Stimulated activated CD8-positive, alpha-beta memory T cell treated with anti-CD3 and anti-CD28 coated beads, Interleukin-15, amount 100 ng/mL, for 4 hours (primary cell): ENCODE results near the gene AVL9.
"Not testable (repeated sequence)": the region's sequence is repeated elsewhere in the genome, so short reads cannot be mapped to it uniquely, and the experiment has no call there.

Source experiments
- DNase-seq, 2 donors: peaks; one replicate each; pipeline ENCODE4 v3.0.0-alpha.2; 2020; ENCODE audit warnings: low read depth in 2 of 2

AVL9 gene

DNA sequence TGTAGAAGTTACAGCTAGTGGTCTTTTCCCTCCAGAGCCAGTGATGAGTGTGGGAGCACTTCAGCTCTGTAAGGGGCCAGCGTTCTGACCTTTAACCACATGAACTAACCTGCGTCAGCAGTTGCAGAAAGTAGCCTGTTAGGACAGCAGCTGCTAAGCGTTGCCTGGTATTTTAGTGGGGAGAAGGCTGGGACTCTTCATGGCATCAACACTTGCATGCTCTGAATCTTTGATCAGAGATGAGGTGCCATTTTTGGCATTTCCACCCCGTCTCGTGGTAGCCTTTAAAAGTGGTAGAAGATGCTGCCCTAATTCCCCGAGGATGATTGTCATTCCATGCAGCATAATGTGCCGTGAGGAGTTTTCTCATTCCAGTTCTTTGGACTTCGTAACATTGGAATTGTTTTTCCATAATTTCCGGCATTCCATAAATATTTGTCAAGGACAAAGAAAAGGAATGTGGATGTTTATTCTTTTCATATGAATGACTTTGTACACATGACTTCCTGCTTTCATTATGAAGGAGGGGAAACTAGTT is 92.2 kb downstream of the AVL9 start:
- no peak for DNase-seq

DNA sequence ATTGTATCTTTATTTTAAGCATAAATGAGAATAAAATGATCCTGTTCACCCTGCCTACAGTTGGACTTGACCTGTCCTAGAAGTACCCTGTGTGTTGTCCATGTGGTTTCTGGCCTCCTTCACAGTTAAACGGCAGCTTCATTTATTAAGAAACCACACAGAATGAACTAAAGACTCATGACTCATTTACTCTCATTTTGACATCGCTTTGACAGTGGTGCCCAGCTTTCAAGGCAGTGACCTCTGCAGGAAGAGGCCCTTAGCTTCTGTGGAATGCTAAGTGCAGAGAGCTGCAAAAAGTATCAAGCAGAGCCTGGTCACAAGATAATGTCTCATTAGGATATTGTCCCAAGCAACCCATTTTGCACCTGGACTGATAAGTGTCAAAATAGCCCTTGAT is 93.4 kb downstream of the AVL9 start:
- no peak for DNase-seq

DNA sequence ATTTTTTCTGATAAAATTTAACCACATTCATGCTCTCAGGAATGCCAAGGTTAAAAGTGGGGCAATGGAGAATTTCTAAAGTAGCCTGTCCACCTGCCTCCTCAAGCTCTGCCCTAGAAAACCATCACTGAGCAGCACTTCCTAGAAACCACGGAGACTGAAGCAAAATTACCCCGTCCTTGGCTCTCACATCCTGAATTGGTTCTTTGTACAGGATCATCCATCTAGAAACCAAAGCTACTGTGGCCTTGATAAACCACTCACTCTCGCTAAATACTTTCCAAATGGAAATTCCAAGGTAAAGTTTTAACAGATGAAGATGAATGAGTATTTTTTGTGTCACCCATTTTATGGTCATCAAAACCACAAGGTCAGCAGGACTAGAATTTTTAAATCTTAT is 96.6 kb downstream of the AVL9 start:
- no peak for DNase-seq

DNA sequence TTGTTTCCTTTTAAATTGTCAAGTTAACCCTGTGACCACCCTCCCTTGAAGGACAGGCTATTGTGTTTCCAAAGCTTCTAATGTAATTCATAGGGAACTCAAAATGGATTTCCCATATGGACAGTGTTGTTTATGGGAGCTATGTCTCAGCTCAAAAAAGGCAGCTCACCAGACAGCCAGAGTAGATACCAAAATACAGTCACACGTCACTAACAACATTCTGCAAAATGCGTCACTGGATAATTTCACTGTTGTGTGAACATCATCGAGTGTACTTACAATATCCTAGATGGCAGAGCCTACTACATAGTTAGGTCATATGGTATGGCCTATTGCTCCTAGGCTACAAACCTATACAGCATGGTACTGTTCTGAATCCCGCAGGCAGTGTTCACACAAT is 97.4 kb downstream of the AVL9 start:
- no peak for DNase-seq

DNA sequence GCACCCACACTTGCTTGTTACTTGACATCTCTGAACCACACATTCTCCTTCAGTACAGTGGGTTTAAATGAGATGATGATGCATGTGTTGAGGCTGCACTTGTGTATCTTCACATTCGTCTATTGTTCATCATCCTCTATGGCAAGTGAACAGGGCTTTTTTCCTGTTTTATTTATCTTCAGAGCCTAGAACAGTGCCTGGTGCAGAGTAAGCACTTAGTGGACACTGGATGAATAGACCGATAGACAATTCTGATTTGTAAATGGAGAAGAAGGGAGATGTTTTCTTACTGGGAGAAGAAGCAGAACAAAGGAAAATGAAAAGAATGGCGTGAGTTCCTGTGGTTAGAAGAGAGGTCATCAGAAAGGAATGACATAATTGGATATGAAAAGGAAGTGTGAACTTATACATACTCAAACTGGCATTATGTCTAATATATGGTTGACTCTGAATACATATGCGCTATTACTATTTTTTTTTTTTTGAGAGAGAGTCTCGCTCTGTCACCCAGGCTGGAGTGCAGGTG is 99.7 kb downstream of the AVL9 start:
- DNase-seq, result no peak

DNA sequence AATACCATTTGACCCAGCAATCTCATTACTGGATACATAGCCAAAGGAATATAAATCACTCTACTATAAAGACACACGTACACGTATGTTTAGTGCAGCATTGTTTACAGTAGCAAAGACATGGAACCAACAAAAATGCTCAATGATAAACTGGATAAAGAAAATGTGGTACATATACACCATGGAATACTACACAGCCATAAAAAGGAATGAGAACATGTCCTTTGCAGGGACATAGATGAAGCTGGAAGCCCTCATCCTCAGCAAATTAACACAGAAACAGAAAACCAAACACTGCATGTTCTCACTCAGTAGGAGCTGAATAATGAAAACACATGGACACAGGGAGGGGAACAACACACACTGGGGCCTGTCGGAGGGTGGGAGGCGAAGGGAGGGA is 105.9 kb downstream of the AVL9 start:
- not testable (repeated sequence) for DNase-seq

DNA sequence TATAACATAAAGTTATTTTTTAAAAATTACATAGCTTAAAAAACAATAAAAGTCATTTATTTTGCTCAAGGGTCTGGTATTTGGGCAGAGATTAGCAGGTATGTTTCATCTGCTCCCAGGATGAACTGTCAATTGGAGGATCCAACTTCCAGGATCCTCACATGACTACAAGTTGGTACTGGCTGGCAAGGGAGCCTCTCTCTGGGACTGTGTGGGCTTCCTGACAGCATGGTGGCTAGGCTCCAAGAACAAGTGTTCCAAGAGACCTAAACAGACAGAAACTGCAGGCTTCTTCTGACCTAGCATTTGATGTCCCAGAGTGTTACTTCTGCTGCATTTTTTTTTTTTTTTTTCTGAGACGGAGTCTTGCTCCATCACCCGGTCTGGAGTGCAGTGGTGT is 107.2 kb downstream of the AVL9 start:
- no peak for DNase-seq

DNA sequence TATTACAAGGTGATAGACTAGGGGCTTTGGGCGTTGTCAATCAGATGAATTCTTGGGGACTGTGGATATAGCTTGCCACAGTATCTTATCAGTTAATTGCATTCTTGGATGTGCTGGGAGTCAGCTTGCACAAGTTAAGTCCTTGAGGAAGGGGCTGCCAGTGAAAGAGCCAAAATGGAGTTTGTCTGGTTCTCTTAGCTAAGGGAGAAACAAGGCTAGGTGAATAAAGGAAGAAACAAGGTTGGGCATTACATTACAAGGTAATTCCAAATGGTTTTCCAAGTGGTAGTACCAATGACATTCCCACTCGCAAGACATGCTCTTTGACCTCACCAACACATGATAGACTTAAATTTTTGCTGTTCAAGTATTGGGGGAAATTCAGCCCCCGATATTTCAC is 108.2 kb downstream of the AVL9 start:
- not testable (repeated sequence) for DNase-seq

DNA sequence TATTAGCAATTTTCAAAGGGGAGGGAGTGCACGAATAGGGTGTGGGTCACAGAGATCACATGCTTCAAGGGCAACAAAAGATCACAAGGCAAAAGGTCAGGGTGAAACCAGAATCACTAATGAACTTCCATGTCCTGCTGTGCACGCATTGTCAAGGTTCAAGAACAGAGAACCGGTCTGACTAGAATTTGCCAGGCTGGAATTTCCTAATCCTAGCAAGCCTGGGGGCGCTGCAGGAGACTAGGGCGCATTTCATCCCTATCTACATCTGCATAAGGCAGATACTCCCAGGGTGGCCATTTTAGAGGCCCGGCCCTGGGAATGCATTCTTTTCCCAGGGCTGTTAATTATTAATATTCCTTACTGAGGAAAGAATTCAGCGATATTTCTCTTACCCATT is 108.8 kb downstream of the AVL9 start:
- not testable (repeated sequence) for DNase-seq

DNA sequence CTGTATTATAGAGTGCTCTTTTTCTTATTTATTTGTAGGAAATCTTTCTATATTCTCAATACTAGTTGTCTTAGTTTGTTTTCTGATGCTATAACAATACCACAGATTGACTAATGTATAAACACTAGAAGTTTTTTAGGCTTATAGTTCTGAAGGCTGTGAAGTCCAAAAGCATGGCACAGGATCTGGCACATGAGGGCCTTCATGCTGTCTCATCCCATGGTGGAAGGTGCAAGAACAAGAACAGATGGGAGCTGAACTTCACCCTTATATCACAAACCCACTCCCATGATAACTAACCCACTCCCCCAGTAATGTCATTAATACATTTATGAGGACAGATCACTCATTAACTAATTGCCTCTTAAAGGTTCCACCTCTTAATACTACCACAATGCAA is 109.7 kb downstream of the AVL9 start:
- no peak for DNase-seq

DNA sequence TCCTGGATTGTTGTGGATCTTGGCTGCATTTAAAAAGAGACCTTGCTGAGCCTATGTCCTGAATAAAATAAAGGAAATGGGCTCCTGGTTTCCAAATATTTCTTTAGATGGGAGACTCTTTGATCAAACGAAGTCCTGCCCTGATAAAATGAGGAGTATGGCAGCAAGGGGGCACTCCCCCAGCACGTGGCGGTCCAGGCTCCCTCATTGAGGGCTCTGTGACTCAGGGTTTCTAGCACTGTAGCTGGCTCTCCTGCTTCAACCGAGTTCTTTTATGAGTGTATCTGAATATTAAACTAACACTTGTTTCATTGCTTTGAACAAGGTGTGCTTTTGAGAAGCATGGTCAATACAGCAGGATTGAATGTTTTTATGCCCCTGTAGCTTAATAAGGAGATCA is 114.2 kb downstream of the AVL9 start:
- no peak for DNase-seq

DNA sequence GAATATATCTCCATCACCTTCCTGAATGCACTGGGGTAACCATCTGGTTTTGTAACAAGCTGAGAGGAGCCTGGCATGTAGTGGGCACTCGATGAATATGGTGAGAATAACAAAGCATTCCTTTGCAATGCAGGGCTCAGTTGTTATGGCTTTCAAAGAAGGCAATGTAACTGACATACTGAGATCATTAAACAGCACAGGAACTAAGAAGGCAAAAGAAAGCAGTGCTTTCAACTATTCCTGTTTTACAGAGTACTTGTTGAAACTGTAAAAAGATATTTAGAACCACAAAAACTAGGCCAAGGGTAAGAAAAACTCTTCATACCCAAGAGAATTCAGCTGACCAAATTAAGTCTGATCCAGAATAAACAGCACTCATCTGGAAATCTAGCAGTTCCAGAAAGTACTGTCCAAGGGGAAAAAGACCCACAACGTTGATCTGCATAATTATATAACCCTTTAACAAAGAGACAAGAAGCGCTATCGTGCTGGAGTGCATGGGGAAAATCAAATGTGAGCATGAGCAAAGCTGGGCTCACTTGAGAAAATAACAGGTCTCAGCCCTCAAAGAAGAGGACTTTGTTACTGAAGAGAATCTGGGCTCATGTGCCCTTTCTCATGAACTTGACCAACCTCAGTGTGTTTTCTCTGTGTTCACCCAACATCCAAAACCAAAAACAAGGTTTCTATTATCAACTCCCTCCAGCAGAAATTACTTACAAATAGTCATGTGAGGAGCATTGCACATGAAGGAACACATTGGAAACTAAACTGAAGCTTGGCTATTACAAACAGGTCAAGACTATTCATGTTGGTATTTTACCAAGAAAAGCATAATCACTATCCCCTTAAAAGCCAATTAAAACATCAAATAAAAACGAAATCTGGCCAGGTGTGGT is 116.2 kb downstream of the AVL9 start:
- DNase-seq, result no peak

DNA sequence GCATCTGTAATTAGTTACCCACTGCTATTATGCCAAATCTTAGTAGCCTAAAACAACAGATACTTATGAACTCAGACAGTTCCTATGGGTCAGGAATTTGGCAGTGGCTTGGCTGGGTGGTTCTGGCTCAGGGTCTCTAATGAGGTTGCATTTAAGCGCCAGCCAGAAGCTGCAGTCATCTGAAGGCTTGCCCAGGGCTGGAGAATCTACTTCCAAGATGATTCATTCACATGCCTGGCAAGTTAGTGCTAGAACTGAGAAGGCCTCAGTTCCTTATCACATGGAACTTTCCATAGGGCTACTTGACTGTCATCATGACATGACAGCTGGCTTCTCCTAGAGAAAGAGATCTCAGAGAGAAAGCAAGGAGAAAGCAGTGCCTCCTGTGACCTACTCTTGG is 121.3 kb downstream of the AVL9 start:
- DNase-seq, result no peak

DNA sequence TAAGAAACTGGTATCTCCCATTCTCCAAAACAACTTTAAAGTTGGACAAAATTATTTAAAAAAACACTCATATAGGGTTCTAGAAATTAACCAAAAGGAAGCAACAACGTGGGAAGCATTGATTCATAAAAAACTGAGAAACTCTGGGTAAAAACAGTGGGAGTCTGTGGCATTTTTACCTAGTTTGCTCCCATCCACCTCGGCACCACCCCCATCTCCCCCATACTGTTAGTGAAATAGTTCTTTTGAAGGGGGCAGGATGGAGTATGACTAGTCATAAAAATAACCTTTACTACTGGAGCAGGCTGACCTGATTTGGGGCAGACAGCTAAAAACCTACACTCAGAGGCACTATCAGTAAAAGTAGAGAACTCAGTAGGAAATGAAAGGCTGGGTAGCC is 123.2 kb downstream of the AVL9 start:
- DNase-seq, result no peak

DNA sequence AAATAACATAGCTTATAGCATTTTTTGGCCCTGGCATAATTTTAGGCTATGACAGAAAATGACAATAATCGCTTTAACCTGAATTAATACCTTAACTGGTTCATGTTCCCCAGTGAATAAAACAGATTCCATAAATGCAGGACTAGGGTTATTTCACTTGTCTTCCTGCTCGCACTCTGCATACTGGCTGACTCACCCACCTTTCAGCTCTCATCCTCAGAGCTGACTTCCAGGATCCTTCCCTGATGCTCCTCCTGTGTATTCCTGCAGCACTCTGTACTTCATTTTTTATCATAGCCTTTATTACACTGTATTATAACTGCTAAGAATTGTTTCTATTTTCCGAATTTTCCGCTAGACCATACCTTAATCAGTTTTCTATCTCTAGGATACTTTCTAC is 123.7 kb downstream of the AVL9 start:
- no peak for DNase-seq

DNA sequence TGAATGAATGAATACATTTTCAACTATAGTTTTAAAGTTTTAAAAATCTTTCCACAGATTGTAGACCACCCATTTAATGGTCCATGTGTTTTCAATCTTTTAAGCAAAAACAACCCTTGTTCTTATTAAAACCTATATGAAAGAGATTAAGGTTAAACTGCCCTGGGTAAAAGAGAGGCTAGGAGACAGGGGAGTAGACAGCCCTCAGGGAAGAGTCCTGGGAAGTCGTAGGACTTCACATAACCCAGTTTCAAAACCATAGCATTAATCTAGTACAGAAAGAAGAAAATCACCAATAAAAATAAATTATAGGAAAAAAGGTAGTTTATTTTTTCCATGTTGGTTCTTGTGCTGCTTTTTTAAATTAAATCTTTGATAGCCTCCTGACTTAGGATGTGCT is 124.1 kb downstream of the AVL9 start:
- not testable (repeated sequence) for DNase-seq

DNA sequence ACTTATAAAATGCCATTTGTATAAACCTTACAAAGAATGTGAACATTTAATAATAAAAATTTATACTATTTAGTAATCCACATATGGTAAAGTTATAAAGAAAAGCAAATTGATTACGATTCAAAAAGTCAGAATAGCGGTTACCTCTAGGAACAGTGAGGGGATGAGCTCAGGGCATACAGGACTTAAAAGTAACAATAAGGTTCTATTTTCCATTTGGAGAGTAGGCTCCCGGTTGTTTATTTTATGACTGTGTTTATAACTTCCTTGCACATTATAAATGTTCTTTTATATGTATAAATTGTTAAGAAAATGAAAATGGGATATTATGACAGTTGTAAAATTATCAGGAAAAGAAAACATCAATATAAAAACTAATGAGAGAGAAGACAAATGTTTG is 135.7 kb downstream of the AVL9 start:
- DNase-seq, result no peak

DNA sequence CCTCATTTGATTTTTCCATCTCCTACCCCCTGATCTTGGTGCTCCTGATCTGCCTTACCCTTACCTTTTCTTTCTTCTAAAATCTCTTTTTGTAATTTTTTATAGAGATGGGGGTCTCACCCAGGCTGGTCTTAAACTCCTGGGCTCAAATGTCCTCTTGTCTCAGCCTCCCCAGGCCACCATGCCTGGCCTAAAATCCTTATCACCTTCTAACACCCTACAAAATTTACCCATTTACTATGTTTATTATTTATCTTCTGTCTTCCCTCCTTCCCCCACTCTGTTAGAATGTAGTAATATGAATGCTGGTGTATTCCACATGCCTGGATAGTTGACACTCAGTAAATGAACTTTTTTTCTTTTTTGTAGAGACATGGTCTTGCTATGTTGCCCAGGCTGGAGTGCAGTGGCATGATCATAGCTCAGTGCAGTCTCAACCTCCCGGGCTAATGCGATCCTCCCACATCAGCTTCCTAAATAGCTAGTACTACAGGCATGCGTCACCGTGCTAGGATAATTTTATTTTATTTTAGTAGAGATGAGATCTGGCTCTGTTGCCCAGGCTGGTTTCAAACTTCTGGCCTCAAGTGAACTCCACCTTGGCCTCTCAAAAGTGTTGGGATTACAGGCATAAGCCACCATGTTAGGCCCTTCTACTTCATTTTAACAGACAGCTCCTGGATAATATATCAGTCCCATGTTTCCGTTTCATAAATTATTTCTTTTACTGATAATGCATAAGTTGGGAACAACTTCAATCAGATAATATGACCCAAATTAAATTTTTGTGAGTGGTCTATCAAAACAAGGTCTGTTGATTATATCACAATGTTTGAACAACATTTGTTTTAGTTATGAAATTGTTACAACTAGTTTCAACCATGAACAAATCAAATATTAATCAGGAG is 136.6 kb downstream of the AVL9 start:
- not testable (repeated sequence) for DNase-seq

DNA sequence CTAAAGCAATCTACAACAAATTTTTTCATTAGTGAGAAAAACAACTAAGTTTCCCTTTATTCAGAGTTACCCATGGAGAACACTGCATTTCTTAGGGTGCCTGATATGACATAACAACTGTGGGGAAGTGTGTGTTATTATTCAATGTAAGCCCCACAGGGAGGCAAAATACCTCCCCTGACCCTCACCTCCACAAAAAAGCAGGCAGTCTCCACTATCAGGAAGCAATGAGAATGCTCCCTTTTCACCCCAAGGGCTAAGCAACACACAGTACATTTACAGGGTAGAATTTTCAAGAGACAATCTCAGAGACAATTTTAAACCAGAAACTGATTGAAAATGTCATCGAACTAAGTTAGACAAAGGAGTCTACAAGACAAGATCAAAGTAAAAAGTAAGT is 138.2 kb downstream of the AVL9 start:
- DNase-seq, result not testable (repeated sequence)

DNA sequence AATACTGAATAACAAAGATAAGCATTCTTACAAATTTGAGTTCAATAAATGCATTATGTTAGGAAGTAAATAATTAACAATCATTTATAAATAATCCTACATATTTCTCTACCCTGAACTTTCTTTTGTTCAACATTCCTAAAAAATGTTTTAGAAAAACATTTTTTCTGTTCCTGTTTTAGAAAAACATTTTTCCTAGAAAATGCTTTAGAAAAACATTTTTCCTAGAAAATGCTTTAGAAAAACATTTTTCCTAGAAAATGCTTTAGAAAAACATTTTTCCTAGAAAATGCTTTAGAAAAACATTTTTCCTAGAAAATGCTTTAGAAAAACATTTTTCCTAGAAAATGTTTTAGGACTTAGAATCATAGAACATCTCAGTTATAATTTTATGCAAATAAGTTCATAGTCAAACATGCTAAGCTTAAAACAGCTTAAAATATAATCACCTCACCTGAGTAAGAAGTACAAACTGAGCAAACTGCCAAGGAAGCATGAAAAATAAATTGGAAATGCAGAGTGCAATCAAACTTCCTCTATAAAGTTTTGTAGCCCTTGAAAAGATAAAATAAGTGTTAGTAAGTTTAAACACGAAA is 139.6 kb downstream of the AVL9 start:
- not testable (repeated sequence) for DNase-seq

DNA sequence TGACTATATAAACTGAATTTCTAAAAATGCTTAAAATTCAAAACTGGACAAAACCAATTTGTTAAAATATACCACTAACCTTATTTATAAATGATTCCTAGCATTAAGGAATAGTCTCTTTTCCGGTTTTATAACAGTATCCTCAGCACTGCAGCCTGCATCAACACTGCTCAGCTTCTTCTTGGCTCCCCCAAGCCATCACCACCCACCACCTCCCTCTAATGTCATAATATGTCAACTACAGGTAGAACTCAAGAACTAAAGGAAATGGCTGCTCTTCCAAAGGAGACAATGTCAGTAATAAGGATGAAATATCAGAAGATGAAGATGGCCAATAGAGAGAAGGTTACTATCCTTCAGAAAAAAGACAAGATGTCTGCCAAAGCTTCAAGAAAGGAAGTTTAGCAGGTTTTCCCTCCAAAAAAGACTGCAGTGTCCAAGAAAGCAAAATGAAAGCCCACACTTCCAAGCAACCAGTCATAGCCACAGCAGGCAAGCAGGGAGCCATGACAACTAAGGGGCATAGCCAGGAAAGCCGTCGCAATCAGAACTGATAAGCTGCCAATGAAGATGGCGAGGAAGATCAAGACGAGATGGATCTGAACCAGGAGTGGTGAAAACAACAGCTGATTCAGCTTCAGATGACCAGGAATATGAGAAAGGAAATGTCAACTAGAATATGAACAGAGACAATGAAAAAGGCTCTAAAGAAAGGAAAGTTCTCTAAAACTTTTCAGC is 141.6 kb downstream of the AVL9 start:
- not testable (repeated sequence) for DNase-seq
